GM13976 (cell line): ENCODE measurements around the gene CLNK.

ENCODE experiments used
- DNase-seq: peaks from one replicate; pipeline ENCODE4 v3.0.0; 2012; ENCODE audit warnings: low spot score
- in situ Hi-C: fragments of 300-500 bp; cut with MboI; formaldehyde crosslinking; loops from one replicate; pipeline ENCODE4 v1.12.0; 2022; ENCODE audit warnings: low sequenced_read_pairs, mixed read lengths, inconsistent platforms; ENCODE audit not compliant: unreplicated experiment
- TF ChIP-seq, protein P1 (sequence below): IDR thresholded peaks from 2 replicates; pipeline ENCODE4 v1.5.1; 2012; ENCODE audit warnings: borderline replicate concordance, mild to moderate bottlenecking; ENCODE audit not compliant: insufficient read depth; ENCODE audit errors: extremely low read depth, missing control alignments, control extremely low read depth

The CLNK gene

GRCh38 chr4:10696253-10696652 lies 11.7 kb upstream of the CLNK start:
- in situ Hi-C loops, result no loop called here
- no peak for DNase-seq

DNA sequence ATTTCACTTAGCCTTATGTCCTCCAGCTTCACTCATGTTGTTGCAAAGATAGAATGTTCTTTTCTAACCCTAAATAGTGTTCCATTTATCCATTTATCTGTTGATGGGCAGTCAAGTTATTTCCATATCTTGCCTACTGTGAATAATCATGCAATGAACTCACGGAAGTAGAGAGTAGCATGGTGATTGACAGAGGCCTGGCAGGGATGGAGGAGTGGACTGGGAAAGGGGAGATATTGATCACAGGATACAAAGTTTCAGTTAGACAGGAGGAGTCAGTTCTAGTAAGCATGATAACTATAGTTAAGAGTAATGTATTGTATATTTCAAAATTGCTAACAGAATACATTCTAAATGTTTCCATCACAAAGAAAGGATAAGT lies 10.3 kb upstream of the CLNK start:
- in situ Hi-C loops, result no loop called here
- TF ChIP-seq, protein P1, sequence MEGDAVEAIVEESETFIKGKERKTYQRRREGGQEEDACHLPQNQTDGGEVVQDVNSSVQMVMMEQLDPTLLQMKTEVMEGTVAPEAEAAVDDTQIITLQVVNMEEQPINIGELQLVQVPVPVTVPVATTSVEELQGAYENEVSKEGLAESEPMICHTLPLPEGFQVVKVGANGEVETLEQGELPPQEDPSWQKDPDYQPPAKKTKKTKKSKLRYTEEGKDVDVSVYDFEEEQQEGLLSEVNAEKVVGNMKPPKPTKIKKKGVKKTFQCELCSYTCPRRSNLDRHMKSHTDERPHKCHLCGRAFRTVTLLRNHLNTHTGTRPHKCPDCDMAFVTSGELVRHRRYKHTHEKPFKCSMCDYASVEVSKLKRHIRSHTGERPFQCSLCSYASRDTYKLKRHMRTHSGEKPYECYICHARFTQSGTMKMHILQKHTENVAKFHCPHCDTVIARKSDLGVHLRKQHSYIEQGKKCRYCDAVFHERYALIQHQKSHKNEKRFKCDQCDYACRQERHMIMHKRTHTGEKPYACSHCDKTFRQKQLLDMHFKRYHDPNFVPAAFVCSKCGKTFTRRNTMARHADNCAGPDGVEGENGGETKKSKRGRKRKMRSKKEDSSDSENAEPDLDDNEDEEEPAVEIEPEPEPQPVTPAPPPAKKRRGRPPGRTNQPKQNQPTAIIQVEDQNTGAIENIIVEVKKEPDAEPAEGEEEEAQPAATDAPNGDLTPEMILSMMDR, result no peak
- no peak for DNase-seq

More at GRCh38 chr4:10696253-10696652, 11.7 kb upstream of the CLNK start:
- TF ChIP-seq, protein P1, result no peak

GRCh38 chr4:10694151-10694827 lies 9.7 kb upstream of the CLNK start:
- TF ChIP-seq, protein P1, result no peak
- in situ Hi-C loops, result no loop called here
- no peak for DNase-seq

- TF ChIP-seq, protein P1, result no peak
- no peak for DNase-seq
Observed at GRCh38 chr4:10691651-10692050, 7.1 kb upstream of the CLNK start.

DNA sequence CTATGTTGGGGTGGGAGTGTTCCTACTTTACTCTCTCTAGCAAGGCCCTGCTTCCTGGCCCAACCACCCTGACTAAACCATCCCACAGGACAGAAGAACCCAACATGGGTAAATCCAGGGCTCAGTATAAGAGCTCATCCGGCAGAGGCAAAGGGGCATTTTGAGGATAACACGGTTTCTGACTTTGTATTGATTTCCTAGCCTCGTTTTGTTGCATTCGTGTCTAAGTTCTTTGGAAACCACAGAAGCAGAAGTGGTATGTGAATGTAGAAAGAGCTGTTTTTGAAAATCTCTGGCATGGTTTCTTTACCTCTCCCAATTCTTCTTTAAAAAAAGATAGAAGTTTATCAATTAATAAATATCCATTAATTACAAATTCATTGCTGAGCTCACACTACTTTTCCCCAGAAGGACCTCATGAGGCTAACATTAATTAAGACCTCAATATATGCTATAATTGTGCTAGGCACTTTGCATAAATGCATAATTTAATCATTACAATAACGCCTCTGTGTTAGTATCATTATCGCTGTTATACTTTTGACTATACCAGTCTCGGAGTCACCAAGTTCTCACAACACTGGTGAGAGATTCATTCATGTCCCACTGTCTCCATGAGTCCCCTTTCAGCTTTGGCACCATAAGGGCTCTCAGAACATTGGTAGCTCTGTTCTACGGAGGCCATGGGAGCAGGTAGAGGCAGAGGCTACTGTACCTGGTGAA lies 5.8 kb upstream of the CLNK start:
- in situ Hi-C loops, result no loop called here
- TF ChIP-seq, protein P1, result no peak
- no peak for DNase-seq

More at GRCh38 chr4:10691651-10692050, 7.1 kb upstream of the CLNK start:
- in situ Hi-C loops, result no loop called here

GRCh38 chr4:10688846-10689245 lies 4.3 kb upstream of the CLNK start:
- no peak for DNase-seq
- in situ Hi-C loops, result no loop called here
- TF ChIP-seq, protein P1, result no peak

- in situ Hi-C loops, result no loop called here
- peak; percentile 18 for DNase-seq
Observed at GRCh38 chr4:10688022-10688421, 3.5 kb upstream of the CLNK start.

More at GRCh38 chr4:10688022-10688421, 3.5 kb upstream of the CLNK start:
- TF ChIP-seq, protein P1, result no peak
